GM12891 (cell line): ENCODE measurements around the gene SIDT2.
A peak's percentile ranks its signal among the peaks of the same experiment; 100 is the strongest.

Experiments
- DNase-seq: peaks from one replicate; pipeline ENCODE4 v3.0.0; 2011; ENCODE audit warnings: low spot score; ENCODE audit not compliant: insufficient read length
- FAIRE-seq: peaks from 2 replicates; lab custom pipeline; 2011; peaks lifted over from hg19 to GRCh38; lab: Jason Lieb, UNC
- PAX5 ChIP-seq: IDR thresholded peaks from 2 replicates; pipeline ENCODE4 v1.6.1; 2011; ENCODE audit warnings: low read length, moderate library complexity, mild to moderate bottlenecking; ENCODE audit not compliant: insufficient read depth, severe bottlenecking
- POLR2A ChIP-seq: IDR thresholded peaks from 2 replicates; pipeline ENCODE4 v1.6.1; 2011; ENCODE audit warnings: low read depth, low read length, control low read depth
- POLR2AphosphoS5 ChIP-seq: IDR thresholded peaks from 2 replicates; pipeline ENCODE4 v1.6.1; 2011; ENCODE audit warnings: low read depth, low read length, control low read depth
- POU2F2 ChIP-seq: IDR thresholded peaks from 2 replicates; pipeline ENCODE4 v1.6.1; 2011; ENCODE audit warnings: low read depth, mild to moderate bottlenecking, control low read depth, low read length, moderate library complexity
- SPI1 ChIP-seq: IDR thresholded peaks from 2 replicates; pipeline ENCODE4 v1.6.1; 2011; ENCODE audit warnings: low read depth, low read length, control low read depth
- TAF1 ChIP-seq: IDR thresholded peaks from 2 replicates; pipeline ENCODE4 v1.6.1; 2011; ENCODE audit warnings: low read depth, low read length, control low read depth

Gene SIDT2

DNA sequence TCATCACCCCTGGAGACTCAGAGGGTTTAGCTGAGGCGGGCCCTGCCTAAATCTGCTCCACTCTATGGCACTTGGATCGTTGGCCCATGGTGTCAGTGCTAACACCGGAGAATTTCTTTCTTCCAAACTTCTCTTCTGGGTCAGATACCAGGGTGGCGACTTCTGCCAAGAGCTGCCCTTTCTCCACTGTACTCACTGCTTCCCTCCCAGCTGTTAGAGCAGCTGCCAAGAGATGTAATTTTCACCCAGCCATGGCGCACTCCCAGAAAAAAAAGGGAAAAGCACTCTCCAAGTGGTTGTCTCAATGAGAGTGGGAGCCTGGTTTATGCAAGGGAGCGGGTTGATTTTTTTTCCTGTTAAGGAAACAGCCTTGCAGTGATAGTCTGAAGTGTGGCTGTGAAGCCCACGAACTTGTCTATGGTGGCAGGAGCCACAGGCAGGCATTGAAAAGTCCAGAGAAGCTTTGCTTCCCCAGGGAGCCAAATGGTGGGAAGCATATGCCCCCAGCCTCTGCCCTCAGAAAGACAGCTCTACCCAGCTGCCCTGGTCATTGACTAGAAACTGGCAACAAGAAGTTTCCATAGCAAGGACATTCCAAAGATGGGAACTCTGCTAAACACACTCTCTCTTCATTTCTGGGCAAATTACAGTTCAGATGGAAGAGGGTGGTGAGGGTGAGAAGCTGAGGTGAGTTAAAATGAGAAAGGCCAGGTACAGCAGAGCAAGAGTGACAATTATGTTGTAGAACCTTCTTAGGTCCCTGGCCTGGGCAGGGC, 42.6 kb downstream of the SIDT2 start:
- no peak for TF ChIP-seq TAF1
- no peak for TF ChIP-seq POLR2A
- no peak for TF ChIP-seq PAX5
- no peak for TF ChIP-seq POU2F2
- TF ChIP-seq POLR2AphosphoS5: no peak

DNA sequence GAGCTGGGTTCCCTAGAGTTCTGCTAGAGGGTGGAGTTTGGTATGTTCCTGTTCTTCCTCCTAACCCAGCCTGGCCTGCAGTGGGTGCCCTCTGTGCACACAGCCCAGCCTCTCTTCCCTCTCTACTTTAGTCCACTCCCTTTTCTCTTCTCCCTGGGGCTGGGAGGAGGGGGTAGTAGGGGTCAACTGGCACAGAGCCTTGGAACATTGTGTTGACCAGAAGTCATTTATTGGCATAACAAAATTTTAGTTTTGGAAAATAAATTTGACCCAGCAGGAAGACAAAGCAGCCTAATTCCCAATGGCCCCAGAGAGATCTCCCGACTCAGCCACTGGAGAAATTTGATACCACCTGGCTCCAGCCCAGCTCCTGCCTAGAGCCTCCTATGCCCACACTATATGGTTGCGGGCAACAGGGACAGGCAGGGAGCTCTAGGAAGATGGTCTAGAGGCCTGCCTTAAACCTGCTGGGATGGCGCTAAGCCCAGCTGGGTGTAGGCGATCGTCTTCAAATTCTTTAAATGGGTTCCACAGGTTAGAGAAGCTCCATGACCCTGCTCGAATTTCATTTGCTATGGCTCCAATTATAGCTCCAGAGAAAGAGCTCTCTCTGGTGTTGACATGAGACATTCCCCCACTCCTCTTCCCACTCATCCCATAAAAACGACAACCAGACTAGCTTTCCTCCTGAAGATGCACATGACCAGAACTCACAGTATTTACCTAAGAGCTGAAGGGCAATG, 43.4 kb downstream of the SIDT2 start:
- TF ChIP-seq TAF1 (no peak), POLR2AphosphoS5 (no peak), PAX5 (no peak), SPI1 (no peak)
- DNase-seq: no peak

More for the DNA sequence above, 42.6 kb downstream of the SIDT2 start:
- no peak for DNase-seq
- no peak for FAIRE-seq

DNA sequence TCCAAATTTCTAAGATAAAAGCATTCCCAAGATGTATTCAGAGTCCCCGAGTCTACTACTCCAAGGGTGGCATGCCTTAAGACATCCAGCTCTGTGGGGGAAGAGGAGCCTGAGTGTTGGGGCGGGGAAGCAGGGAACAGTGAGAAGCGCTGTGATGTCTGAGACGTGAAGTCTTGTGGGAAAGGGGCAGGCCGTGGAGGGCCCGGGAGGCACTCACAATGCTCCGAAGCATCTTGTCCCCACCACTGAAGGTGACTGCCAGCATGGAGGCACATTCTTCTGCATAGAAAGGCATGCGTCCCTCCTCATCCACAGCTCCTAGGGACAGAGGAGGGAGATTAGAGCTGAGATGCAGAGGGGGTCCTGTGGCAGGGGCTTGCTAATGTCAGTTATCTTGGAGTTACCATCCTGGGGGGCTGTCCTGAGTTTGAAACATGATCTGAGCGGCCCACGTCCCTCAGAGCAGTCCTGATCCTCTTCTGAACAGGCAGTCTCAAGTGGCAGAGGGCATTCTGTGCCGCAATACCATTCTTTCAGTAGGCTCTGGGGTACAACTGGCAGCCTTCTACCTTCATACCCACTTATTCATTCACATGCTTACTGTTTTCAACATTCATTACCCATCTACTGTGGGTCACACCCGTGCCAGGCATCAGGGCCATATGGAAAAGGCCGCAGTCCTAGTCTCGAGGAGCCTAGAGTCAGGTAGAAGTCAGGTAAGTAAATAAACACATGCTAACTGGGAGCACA, 44.6 kb downstream of the SIDT2 start:
- TF ChIP-seq TAF1 (no peak), POU2F2 (no peak), POLR2A (no peak), SPI1 (no peak), PAX5 (no peak), POLR2AphosphoS5 (no peak)
- no peak for FAIRE-seq
- no peak for DNase-seq

More for the DNA sequence above, 43.4 kb downstream of the SIDT2 start:
- no peak for FAIRE-seq

DNA sequence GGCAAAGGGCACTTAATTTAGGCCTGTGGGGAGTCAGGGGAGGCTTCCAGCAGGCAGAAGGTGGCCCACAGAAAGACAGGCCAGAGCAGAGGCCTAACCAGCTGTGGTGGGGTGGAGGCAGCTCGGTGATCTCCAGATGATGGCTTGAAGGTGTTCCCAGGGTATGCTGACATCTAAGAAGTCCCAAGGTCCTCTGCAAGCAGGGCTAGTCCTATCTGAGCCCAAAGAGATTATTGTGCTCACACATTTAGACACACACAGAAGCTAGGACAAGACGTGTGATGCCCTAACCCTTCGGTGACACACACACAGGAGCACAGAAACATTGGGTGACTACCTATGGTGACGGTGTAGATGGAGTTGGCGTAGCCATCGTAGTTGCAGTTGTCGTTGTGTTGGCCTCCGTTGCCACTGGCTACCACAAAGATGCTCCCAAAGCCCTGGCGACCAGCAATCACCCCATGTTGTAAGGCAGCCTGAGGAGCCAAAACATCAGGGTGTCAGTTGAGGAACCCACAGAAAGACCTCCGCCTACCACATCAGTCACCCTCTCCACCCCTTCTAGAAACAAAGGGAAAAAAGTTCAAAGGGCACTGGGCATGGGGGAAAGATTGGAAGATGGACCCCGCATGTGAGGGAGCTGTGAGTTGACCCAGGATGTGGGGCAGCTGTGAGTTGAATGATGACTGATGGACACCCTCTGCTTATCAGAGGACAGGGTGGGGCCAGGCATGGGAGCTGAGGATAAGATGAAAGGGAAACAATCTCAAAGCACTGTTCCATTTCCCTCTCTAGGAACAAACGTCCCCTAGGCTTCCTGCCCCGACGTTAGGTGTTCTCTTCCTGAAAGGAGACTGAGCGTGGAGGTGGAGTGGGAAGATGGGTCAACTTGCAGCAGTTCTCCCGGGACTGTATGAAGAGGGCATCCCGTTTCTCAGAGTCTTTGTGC, 45.5 kb downstream of the SIDT2 start:
- FAIRE-seq (no peak), DNase-seq (no peak)
- no peak for TF ChIP-seq PAX5
- TF ChIP-seq TAF1: no peak
- no peak for TF ChIP-seq POLR2A
- no peak for TF ChIP-seq POU2F2
- TF ChIP-seq SPI1: no peak
- no peak for TF ChIP-seq POLR2AphosphoS5

DNA sequence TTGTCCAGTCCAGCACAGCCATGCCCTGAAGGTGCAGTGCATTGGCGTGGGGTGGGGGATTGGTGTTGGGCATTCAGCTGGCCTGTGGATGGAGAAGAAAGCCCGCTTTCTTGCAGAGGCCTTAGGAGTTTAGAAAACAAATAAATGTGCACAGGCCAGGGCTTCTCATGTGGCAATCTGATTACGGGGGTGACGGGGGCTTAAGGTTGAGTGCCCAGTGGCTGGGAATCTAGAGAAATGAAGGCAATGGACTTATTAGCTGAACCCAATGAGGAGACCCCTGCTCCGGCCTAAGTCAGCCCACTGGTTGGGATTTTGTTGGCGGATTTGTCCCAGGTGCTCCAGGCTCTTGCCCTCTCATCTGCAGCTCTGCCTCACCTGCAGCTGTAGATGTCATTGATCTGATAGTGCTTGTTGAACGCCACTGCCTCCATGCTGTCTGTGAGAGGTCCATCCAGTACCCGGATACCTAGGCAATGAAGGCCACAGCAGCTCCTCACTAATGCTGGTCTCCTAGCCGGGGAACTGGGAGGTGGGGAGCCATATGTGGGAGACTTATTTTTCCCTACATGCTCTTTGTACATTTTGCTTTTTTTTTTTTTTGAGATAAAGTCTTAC, 47.1 kb downstream of the SIDT2 start:
- no peak for TF ChIP-seq POLR2A
- no peak for TF ChIP-seq POU2F2
- 0 out of 2 replicates have a peak, but pooled peaks have one; percentile 15 for TF ChIP-seq POLR2AphosphoS5
- no peak for FAIRE-seq
- DNase-seq: no peak

DNA sequence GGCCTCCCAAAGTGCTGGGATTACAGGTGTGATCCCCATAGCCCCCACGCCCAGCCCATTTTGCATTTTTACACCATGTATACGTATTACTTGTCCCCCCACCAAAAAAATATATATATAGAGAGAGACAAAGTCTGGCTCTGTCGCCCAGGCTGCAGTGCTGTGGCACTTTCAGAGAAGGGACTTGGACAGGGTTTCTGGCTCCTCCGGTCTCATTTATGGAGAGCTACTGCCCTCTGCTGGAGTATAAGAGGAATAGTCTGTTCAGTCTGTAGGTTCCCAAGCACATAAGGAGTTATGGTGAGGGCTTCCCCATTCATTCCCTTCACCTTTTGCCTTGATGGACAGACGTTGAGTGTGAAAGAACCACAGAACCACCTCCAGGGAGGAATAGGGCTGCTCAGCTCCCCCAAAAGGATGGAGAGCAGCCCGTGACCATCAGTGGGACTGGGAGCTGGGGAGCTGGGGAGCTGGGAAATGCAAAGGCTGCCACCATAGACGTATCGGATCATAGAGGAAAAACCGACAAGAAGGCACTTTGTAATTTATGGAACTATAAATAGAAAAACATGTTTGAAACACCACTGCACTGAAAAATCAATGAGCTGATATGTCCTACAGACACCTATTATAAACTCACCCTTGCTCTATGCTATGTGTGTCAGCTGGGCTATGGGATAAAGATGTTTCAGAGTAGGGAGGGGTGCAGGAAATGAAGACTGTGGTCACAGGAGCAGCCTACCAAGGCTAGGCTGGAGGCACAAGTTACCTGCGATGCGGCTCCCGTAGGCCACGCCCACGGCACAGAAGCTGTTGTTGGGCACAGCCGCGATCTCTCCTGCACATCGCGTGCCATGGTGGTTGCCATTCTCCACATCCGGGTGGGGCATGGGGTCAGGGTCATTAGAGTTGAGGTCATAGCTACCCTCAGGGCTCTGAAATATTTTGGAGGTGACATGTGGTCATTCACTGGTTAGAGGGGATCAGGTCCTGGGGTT, 48.1 kb downstream of the SIDT2 start:
- no peak for TF ChIP-seq TAF1
- TF ChIP-seq POLR2A: no peak
- TF ChIP-seq PAX5: no peak
- TF ChIP-seq POU2F2: no peak
- peak; percentile 85 for FAIRE-seq
- peak; percentile 69 for DNase-seq

DNA sequence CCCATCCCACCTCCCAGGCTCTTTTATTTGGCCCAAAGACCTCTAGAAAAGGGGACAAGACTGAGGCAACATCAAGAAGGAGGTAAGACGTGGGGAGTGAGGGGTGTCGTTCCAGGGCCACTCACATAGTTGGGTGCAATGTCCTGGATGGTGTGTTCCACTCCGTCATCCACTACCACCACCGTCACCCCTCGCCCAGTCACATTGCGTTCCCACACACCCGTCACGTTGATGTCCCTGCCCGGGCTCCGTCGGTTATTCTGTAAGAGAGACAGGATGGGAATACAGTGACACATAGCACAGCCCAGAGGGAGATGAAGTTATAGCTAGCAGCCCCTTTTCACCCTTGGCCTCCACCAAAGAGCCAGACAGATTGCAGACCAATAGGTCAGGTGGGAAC, 49.5 kb downstream of the SIDT2 start:
- no peak for FAIRE-seq
- no peak for TF ChIP-seq POU2F2
- no peak for TF ChIP-seq PAX5
- TF ChIP-seq TAF1: no peak
- no peak for TF ChIP-seq POLR2A
- TF ChIP-seq POLR2AphosphoS5: no peak
- no peak for TF ChIP-seq SPI1
- DNase-seq: no peak

DNA sequence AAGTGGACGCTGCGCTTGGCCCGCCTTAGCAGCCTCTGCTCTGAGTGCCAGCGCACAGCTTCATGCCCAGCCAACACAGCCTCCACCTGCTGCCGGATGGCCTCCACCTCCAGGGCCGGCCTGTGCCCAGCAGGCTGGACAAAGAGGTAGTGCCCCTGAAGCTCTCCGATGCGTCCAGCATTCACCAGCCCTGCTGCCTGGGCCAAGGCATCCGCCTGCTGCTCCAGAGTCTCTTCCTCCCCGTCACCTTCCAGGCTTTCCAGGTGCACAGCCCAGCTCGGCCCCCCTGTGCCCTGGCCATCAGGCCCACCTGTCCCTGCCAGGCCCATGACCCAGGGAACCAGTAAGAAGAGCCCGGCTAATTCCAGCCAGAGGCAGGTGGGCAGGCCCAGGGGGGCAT, 50.9 kb downstream of the SIDT2 start:
- TF ChIP-seq TAF1 (no peak), PAX5 (no peak), POLR2A (no peak), POLR2AphosphoS5 (no peak), SPI1 (no peak), POU2F2 (no peak)
- DNase-seq (no peak), FAIRE-seq (no peak)
